ENCODE data around the gene GALC.

GALC gene

DNA sequence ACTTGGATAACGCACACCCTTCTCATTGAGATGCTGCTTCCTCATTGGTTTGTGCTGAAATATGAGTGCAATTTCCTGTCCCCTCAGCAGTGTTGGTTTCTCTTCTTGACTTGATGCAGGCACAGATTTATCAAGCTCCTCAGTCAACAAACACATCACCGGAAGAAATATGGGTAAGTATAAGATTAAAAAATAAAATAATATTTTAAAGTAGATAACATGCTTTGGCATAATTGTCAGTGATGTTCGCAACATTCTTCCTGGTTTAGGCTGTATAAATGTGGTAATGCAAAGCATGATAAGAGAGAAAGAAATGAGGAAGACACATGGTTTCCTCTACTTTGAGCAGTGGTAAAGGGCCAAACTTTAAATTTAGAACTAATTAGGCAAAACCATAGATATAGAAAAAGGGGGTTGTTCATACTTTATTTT lies 12.1 kb upstream of the GALC start, which contains the start of gene GPR65:
Gene GPR65, plus strand, starts transcription at position 86 of the 432 bp plus-strand sequence. CDS start 5,713 bp downstream, outside the sequence.
- no peak for TF ChIP-seq CTCF (IDR thresholded peaks at IDR 0.05)

DNA sequence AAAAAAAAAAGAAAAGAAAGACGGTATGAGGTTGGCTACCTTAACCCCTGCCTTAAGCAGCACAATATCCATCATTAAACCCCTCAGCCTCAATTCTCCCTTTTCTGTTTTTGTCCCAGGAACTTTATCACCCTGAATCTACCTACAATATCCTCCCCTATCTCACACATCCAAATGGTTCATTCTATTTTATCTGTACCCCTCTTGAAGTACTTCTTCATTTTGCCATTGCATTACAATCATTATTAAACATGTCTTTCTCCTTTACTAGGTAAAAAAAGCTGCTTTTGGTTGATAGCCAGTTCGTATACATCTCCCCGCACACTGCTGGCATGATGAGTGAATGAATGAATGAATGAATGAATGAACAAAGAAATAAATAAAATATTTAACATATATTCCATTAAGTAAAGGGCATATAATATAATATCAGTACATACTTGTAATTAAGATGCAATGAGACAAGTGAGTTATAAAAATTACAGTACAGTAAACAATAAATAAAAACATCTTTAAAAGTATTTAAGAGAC lies 11.6 kb upstream of the GALC start:
- TF ChIP-seq CTCF (IDR thresholded peaks at IDR 0.05), result no peak

GRCh38 chr14:88003425-88003824 lies 10.4 kb upstream of the GALC start:
- no peak for TF ChIP-seq CTCF (IDR thresholded peaks at IDR 0.05)

GRCh38 chr14:88002421-88003075 lies 9.6 kb upstream of the GALC start:
- no peak for TF ChIP-seq CTCF (IDR thresholded peaks at IDR 0.05)

- TF ChIP-seq CTCF (IDR thresholded peaks at IDR 0.05), result no peak
These were observed 6.3 kb upstream of the GALC start for GRCh38 chr14:87999277-87999676.

- TF ChIP-seq CTCF (IDR thresholded peaks at IDR 0.05), result no peak
These were observed 5.5 kb upstream of the GALC start for GRCh38 chr14:87998482-87998881.

DNA sequence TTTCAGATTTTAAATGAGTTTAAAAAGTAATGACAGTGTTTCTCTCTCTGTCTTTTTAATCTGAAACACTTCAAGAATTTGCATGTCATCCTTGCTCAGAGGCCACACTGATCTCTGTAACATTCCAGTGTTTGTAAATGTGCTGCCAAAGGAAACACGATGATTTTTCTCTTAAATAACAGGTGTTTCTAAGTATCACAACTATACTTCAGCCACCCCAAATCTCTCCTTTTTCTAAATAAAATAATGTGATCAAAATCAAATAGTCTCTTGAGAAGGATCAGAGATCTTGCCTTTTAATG lies 3.3 kb upstream of the GALC start:
- TF ChIP-seq CTCF (IDR thresholded peaks at IDR 0.05), result no peak
